Activated naive CD8-positive, alpha-beta T cell treated with anti-CD3 and anti-CD28 coated beads, Interleukin-2, amount 50 U/mL, for 24 hours (primary cell): ENCODE measurements around the gene ANKRD28.
A peak's percentile ranks its signal among the peaks of the same experiment; 100 is the strongest.
"Not testable (repeated sequence)": the region's sequence is repeated elsewhere in the genome, so short reads cannot be mapped to it uniquely, and the experiment has no call there.

Experiments
- ATAC-seq: fragments of 150-1000 bp; cut with Tn5 transposase; one replicate; pipeline ENCODE4 v1.10.0; 2021
- DNase-seq: peaks from one replicate; pipeline ENCODE4 v3.0.0; 2021
- H3K27ac Mint-ChIP-seq: one replicate; pipeline ENCODE4 v1.8.0; 2021; ENCODE audit warnings: mild to moderate bottlenecking, mixed read lengths
- H3K27me3 Mint-ChIP-seq: one replicate; pipeline ENCODE4 v1.8.0; 2021; ENCODE audit warnings: mixed read lengths
- H3K36me3 Mint-ChIP-seq: one replicate; pipeline ENCODE4 v1.8.0; 2021; ENCODE audit warnings: low read depth, mixed read lengths
- H3K4me1 Mint-ChIP-seq: one replicate; pipeline ENCODE4 v1.8.0; 2021; ENCODE audit warnings: mixed read lengths
- H3K4me3 Mint-ChIP-seq: one replicate; pipeline ENCODE4 v1.8.0; 2021; ENCODE audit warnings: mild to moderate bottlenecking, moderate library complexity, mixed read lengths
- H3K9me3 Mint-ChIP-seq: one replicate; pipeline ENCODE4 v1.8.0; 2021; ENCODE audit warnings: mixed read lengths

ANKRD28 gene

DNA sequence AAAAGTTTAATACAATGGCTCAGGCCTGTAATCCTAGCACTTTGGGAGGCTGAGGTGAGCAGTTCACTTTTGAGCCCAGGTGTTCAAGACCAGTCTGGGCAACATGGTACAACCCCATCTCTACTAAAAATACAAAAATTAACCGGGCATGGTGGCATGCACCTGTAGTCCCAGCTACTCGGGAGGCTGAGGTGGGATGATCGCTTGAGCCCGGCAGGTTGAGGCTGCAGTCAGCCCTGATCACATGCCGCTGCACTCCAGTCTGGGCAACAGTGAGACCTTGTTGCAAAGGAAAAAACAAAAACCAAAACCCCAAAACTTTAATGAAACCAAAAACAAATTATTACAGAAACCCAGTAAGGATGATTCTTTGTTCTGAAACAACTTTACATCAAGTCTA is 15.3 kb upstream of the ANKRD28 start:
- ATAC-seq, H3K27me3 Mint-ChIP-seq, H3K4me3 Mint-ChIP-seq, H3K27ac Mint-ChIP-seq, DNase-seq, H3K36me3 Mint-ChIP-seq, H3K9me3 Mint-ChIP-seq: not testable (repeated sequence)
- H3K4me1 Mint-ChIP-seq = peaks cover 42% of the 10 kb centered on the region

DNA sequence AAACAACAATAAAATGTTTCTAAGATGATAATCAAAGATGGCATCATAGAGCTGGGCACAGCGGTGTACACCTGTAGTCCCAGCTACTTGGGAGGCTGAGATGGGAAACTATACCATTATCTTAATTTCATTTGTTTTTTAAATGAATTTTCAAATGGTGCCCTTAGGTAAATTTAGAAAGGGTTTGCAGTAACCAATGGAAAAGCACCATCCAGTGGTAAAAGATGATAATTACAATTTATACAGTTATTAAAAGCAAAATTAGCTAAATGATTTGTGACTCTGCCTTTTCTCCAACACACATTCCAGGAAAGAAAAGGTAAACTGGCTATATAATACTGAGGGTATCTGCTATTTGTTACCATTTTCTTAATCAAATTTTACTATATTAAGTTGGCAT is 14.4 kb upstream of the ANKRD28 start:
- no peaks in the 10 kb centered on the region for H3K36me3 Mint-ChIP-seq
- H3K27ac Mint-ChIP-seq = no peak overlapping the region
- H3K27me3 Mint-ChIP-seq = no peaks in the 10 kb centered on the region
- ATAC-seq = no peak
- H3K4me1 Mint-ChIP-seq = peaks cover 37% of the 10 kb centered on the region
- DNase-seq = no peak
- no peak overlapping the region for H3K4me3 Mint-ChIP-seq
- no peaks in the 10 kb centered on the region for H3K9me3 Mint-ChIP-seq

DNA sequence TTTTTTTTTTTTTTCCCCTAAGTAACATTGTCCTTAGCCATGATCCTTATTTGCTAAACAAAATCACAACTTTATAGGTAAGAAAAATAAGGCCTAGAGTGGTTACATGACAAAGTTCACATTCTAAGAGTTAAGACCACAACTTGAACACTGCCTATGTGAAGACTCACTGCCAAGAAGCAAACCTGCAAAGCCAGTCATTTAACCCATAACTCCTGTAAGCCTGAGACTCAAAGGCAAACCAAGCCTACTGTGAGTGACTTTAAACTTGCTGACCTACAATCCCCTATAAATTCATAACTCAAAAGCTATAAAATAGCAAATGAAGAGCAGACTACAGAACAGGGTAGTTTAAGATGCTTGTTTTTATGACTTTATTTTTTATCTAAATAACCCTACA is 12.9 kb upstream of the ANKRD28 start:
- H3K4me1 Mint-ChIP-seq = peaks cover 38% of the 10 kb centered on the region
- ATAC-seq (peak; percentile 82), DNase-seq (no peak)
- no peaks in the 10 kb centered on the region for H3K9me3 Mint-ChIP-seq
- H3K27ac Mint-ChIP-seq = peak overlapping the region; percentile 17
- H3K27me3 Mint-ChIP-seq = no peaks in the 10 kb centered on the region
- no peaks in the 10 kb centered on the region for H3K36me3 Mint-ChIP-seq
- no peak overlapping the region for H3K4me3 Mint-ChIP-seq

DNA sequence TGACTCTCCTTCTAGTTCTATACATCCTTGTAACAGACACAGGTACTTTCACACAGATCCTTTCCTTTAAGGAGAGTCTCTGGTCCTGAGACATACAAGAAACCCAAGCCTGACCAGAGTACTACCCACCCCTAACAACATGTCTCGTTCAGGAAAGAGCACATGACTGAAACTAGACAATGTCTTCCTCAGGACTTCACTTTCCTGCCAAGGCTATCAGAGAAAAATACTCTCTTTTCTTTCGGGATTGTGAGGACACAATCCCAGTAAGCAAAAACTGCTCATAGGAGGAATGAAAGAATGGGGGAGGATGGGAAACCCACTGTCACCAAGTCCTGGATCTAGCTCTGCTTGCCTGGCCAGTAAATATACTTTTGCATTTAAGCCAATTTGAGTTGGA is 11.5 kb upstream of the ANKRD28 start:
- Mint-ChIP-seq H3K27ac (no peak overlapping the region), H3K4me3 (no peak overlapping the region), H3K4me1 (peaks cover 47% of the 10 kb centered on the region), H3K36me3 (no peaks in the 10 kb centered on the region), H3K27me3 (no peaks in the 10 kb centered on the region), H3K9me3 (no peaks in the 10 kb centered on the region)
- ATAC-seq (no peak), DNase-seq (no peak)

DNA sequence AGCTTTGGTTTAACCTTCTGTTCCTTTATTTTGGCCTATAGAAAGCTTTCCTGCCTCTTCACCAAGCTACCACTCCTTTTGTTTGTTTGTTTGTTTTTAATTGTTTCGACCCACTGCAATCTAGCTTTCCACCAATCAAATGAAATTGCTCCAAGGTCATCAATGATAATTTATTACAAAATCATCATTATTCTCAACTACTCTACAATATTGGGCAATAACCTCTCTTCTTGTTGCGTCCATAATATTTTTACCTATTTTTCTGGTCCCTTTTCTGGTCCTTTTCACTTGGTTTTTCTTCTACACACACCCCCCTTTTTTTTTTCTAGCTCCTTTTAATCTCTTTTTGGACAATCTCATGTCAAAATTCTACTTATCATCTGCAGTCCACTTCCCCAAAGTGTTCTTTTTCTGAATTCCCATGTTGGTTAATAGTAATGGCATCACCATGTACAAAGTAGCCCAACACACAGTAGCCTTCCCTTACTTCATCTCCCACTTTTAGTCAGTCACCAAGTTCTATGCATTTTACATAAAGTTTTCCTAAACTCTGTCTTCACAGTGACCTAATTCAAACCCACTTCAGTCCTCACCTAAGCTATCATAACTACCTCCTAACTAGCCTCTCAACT is 11.0 kb upstream of the ANKRD28 start:
- DNase-seq = no peak
- H3K27me3 Mint-ChIP-seq = no peaks in the 10 kb centered on the region
- no peak for ATAC-seq
- no peaks in the 10 kb centered on the region for H3K36me3 Mint-ChIP-seq
- no peaks in the 10 kb centered on the region for H3K9me3 Mint-ChIP-seq
- H3K27ac Mint-ChIP-seq = no peak overlapping the region
- H3K4me1 Mint-ChIP-seq = peaks cover 51% of the 10 kb centered on the region
- H3K4me3 Mint-ChIP-seq = no peak overlapping the region

DNA sequence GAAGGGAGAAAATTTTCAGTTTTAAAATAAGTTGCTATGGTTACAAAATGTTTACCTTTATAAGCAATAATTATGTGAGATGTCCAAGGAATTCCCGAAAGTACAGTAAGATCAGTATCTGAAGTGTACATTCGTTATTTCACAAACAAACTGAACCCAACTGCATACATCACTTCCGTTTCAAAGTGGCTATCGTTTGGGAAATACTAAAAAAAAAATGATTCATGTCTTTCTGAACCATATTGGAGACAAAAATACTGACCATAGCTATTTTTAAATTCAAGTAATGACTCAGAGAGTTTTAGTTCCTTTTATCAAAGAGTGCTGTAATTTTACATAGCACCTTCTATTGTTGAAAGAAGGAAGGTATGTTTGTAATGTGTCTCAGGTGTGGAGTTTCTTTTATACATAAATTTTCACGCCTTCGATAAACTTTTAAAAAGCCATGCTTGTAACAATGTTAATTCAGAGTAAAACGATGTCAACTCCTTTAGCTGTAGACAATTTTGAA is 8.0 kb upstream of the ANKRD28 start:
- Mint-ChIP-seq H3K4me1 (peaks cover 70% of the 10 kb centered on the region), H3K27me3 (no peaks in the 10 kb centered on the region), H3K36me3 (peaks cover 8% of the 10 kb centered on the region), H3K27ac (peak overlapping the region; percentile 46), H3K4me3 (no peak overlapping the region), H3K9me3 (peaks cover 10% of the 10 kb centered on the region)
- ATAC-seq (peak; percentile 20), DNase-seq (no peak)

DNA sequence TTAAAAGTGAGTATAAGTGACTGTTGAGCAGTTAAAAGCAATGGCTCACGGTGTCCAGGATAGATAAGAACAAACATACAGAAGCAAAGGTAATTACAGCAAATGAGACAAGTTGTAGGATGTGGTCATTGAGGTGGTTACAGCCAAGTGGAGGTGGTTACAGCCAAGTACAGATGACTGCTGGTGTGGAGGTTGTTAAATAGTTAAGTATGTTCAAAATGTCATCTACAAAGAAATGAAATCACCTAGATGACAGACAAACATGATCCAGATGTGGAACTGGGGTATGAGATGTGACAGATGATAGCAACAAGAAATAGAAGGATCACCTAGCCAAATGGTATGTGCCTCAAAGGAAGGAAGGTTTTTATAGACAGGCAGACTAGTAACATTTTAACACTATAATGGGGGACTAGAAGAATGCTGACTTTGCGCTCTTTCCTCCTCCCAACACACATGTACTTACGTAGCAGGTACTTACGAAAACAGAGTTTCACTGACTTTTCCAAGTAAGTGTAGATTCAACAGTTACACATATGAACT is 6.8 kb upstream of the ANKRD28 start:
- ATAC-seq = peak; percentile 59
- Mint-ChIP-seq H3K4me3 (no peak overlapping the region), H3K27me3 (no peaks in the 10 kb centered on the region), H3K4me1 (peaks cover 78% of the 10 kb centered on the region), H3K27ac (peak overlapping the region; percentile 46), H3K36me3 (peaks cover 8% of the 10 kb centered on the region), H3K9me3 (peaks cover 10% of the 10 kb centered on the region)
- DNase-seq = no peak

DNA sequence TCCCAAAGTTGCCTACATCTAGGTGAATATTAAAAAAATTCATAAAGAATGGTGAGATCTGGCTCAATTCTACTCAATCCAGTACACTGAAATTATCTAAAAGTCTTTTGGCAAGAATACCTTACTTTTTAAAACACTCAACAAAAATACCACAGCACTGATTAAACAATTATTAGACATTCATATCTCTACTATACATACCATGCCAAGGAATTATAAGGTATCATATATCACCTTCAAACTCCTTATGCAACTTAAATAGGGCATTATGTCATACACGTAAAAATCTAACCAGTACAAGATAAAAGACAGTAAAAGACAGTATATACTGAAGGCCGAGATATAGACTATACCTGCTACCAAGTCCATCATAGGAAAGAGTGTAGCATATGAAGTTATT is 6.1 kb upstream of the ANKRD28 start:
- no peak for DNase-seq
- H3K27me3 Mint-ChIP-seq = no peaks in the 10 kb centered on the region
- ATAC-seq = no peak
- peaks cover 10% of the 10 kb centered on the region for H3K9me3 Mint-ChIP-seq
- peaks cover 8% of the 10 kb centered on the region for H3K36me3 Mint-ChIP-seq
- peaks cover 79% of the 10 kb centered on the region for H3K4me1 Mint-ChIP-seq
- no peak overlapping the region for H3K4me3 Mint-ChIP-seq
- H3K27ac Mint-ChIP-seq = no peak overlapping the region

DNA sequence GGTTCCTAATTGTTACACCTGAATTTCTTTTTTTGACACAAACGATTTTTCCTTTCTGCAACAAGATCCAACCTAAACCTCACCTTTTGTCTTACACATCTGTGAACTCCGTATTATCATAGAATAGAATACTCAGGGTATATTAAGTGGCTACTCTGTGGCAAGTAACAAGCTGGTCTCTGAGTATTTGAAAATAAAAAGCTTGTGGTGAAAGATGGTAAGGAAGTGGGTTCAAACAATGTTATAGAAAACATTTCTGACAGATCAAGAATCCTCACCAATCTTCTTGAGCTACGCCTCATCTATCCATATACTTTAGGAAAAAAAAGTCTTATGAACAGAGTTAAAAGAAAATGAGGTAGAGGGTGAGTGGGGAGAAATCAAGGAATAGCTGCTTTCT is 3.5 kb upstream of the ANKRD28 start:
- Mint-ChIP-seq H3K9me3 (peaks cover 10% of the 10 kb centered on the region), H3K27me3 (no peaks in the 10 kb centered on the region), H3K36me3 (peaks cover 11% of the 10 kb centered on the region), H3K4me3 (no peak overlapping the region), H3K27ac (peak overlapping the region; percentile 29), H3K4me1 (peaks cover 93% of the 10 kb centered on the region)
- no peak for DNase-seq
- no peak for ATAC-seq

DNA sequence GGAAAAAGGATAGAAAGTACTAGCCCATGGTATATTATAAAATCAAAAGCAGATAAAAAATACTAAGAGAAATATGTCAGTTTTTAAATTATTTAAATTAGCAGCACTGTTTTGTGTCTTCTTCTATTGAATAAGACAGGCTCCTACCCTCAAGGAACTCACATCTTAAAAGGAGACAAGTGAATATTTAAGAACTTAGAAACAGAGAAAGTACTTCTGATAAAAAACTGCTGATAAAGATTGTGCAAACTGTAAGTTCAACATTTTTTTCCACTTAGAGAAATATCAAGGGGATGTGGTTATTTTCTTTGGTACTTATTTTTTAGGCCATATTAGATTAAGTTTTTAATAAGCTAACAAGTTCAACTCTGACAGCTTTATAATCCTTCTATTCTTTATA is 3.0 kb upstream of the ANKRD28 start:
- DNase-seq = no peak
- no peak overlapping the region for H3K4me3 Mint-ChIP-seq
- no peak for ATAC-seq
- peaks cover 10% of the 10 kb centered on the region for H3K9me3 Mint-ChIP-seq
- H3K27ac Mint-ChIP-seq = no peak overlapping the region
- H3K4me1 Mint-ChIP-seq = peaks cover 93% of the 10 kb centered on the region
- peaks cover 11% of the 10 kb centered on the region for H3K36me3 Mint-ChIP-seq
- H3K27me3 Mint-ChIP-seq = no peaks in the 10 kb centered on the region

DNA sequence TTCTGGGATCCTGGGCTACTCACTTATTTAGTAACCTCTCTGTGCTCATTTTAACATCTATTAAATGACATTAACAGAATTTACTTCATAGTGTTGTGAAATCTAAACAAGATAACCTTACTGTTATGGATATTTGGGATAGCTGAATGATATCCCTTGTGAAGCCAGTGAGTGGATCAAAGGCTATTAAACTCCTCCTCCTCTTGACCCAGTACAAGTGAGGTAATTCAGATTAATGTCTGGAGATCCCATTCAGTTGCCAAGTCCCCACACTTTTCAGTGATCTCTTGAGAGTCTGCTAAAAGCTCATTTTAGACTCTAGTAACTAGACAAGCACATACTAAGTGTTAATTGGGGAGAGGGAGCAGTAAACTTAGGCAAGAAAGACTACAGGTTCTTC is 2.5 kb upstream of the ANKRD28 start:
- peaks cover 10% of the 10 kb centered on the region for H3K9me3 Mint-ChIP-seq
- peaks cover 93% of the 10 kb centered on the region for H3K4me1 Mint-ChIP-seq
- no peak overlapping the region for H3K4me3 Mint-ChIP-seq
- H3K36me3 Mint-ChIP-seq = peaks cover 11% of the 10 kb centered on the region
- H3K27ac Mint-ChIP-seq = peak overlapping the region; percentile 76
- no peak for ATAC-seq
- DNase-seq = no peak
- no peaks in the 10 kb centered on the region for H3K27me3 Mint-ChIP-seq

DNA sequence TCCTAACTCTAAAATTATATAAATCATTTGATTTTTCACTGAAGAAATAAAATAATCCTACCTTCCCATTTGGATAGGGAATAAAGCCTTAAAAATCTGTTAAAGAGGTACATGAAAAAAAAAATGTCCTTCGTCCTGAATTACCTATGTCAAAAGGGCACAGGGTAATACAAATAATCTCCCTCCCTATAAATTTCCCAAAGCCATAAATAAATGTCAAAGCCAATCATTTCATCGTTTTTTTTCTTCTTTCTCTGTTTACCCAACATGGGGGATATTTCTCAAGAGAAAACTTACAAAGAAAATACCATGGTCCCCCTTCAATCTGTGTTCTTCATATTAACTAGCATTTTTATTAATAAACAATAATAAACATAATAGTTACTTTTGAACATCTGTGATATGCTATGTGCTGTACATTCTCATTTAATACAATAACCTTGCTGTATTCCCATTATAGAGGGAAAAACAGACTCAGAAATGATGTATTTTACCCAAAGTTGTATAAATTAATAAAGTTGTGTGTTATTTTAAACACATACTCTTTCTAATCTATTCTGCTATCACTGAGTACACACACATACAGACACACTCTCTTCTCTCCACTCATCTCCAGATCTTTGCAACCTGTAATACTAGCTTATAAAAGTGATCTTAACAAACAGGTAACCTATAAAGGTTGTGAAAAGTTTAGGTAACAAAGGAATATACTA is 910 bp upstream of the ANKRD28 start:
- Mint-ChIP-seq H3K27ac (no peak overlapping the region), H3K4me3 (no peak overlapping the region), H3K36me3 (peaks cover 17% of the 10 kb centered on the region), H3K4me1 (peaks cover 92% of the 10 kb centered on the region), H3K27me3 (no peaks in the 10 kb centered on the region), H3K9me3 (peaks cover 10% of the 10 kb centered on the region)
- DNase-seq (no peak), ATAC-seq (no peak)

DNA sequence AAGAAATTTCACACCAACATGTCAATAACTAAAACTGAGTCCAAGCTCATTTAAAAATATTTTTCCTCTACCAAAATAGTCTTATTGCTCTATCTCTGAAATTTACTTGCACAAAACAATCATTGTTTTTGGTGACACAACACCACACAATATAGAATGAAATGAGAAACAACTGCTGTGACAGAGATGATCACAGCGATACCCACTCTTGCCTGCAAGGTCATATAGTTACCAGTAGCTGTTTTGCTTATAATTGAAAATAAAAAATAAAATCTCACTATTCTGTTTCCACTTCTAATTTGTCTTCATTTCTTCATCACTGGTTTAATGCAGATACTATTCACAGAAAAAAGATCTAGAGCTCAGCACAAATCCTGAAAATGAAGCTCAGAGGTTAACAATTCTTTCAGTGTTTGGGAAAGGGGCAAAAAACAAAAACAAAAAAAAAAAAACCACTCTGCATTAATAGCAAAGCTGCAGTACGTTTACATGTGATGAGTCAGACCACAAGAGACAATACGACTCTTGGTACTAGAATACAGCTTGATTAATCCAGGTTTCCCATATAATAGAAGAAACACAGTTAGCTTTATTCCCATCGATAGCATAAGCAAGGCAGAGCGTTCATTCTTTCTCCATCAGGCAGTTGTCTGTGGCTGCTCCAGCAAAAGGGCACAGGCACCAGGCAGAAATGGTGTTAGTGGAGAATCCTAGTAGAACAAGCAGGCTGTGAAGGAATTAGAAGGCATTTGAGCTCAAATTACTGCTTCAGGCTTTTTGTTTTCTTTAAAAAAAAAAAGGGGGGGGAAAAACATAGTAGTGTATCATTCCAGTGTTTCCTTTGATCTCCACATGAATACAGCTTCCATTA is 773 bp downstream of the ANKRD28 start:
- Mint-ChIP-seq H3K27me3 (no peaks in the 10 kb centered on the region), H3K4me1 (peaks cover 88% of the 10 kb centered on the region), H3K4me3 (peak overlapping the region; percentile 80), H3K9me3 (no peaks in the 10 kb centered on the region), H3K27ac (peak overlapping the region; percentile 97), H3K36me3 (peaks cover 16% of the 10 kb centered on the region)
- no peak for DNase-seq
- ATAC-seq = no peak

DNA sequence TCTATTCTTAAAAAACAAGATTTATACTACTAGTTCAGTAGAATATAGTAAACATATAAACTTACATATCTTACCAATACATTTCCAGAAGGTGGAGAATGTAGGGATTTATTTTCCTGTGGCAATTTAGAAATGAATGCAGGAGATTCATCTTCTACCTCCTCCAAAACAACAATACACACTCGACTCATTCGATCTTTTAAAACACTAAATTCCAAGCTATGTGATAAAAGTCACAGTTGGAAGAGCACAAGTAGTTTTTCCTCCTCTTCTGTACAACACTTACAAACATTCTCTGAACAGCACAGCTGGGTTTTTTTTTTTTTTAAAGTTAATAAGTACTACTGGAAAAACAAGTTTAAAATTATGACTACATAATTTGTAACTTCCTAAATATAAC is 1.4 kb downstream of the ANKRD28 start:
- no peaks in the 10 kb centered on the region for H3K9me3 Mint-ChIP-seq
- no peaks in the 10 kb centered on the region for H3K27me3 Mint-ChIP-seq
- ATAC-seq = no peak
- H3K4me3 Mint-ChIP-seq = peak overlapping the region; percentile 80
- H3K4me1 Mint-ChIP-seq = peaks cover 87% of the 10 kb centered on the region
- H3K27ac Mint-ChIP-seq = peak overlapping the region; percentile 97
- DNase-seq = no peak
- H3K36me3 Mint-ChIP-seq = peaks cover 23% of the 10 kb centered on the region
